OCI-LY7 (cell line): ENCODE results near the gene WRAP73. TPM values are rescaled to one million over a fixed set of nuclear protein-coding genes. Genes with fewer than 3 reads are reported as not detected.
"Not testable (repeated sequence)": the region's sequence is repeated elsewhere in the genome, so short reads cannot be mapped to it uniquely, and the experiment has no call there.

Experiments used
- BruUV-seq: library from RNA; stranded (reverse); fragments of 400-500 nt; replicated peaks from 2 replicates; lab custom pipeline; 2021; lab: Mats Ljungman, UMichigan
- CTCF ChIA-PET: fragments of 300-600 bp; sonication (Branson Sonifier 250); formaldehyde crosslinking; loops from one replicate; lab custom pipeline; 2022; ENCODE audit warnings: antibody characterized with exemption; ENCODE audit not compliant: unreplicated experiment; lab: Charles Lee
- POLR2A ChIA-PET: fragments of 300-600 bp; sonication (Branson Sonifier 250); formaldehyde crosslinking; loops from one replicate; lab custom pipeline; 2022; ENCODE audit warnings: antibody characterized with exemption; lab: Charles Lee
- DNase-seq: peaks from one replicate; pipeline ENCODE4 v3.0.0-alpha.2; 2015; ENCODE audit warnings: low spot score
- H2AFZ ChIP-seq: fragments of 200-600 bp; sonication (generic), shearing (Covaris generic); 2 replicates; pipeline ENCODE4 v1.6.1; 2014; ENCODE audit warnings: mild to moderate bottlenecking, antibody characterized with exemption, low read length, moderate library complexity
- H3K27ac ChIP-seq: fragments of 200-600 bp; sonication (generic); 2 replicates; pipeline ENCODE4 v1.5.1; 2014; ENCODE audit warnings: mixed run types, low read depth, mild to moderate bottlenecking, moderate library complexity, low read length, inconsistent platforms; ENCODE audit not compliant: poor library complexity, severe bottlenecking
- H3K36me3 ChIP-seq: fragments of 200-600 bp; sonication (generic); 2 replicates; pipeline ENCODE4 v1.6.1; 2014; ENCODE audit warnings: mild to moderate bottlenecking, antibody characterized with exemption, low read length, moderate library complexity, mixed read lengths; ENCODE audit not compliant: insufficient read depth
- H3K4me1 ChIP-seq: fragments of 200-600 bp; sonication (generic); 2 replicates; pipeline ENCODE4 v1.5.1; 2014; ENCODE audit warnings: mild to moderate bottlenecking, low read length; ENCODE audit not compliant: insufficient read depth, poor library complexity, severe bottlenecking
- H3K4me2 ChIP-seq: fragments of 200-600 bp; sonication (generic); 2 replicates; pipeline ENCODE4 v1.6.1; 2014; ENCODE audit warnings: mild to moderate bottlenecking, low read length
- H3K4me3 ChIP-seq: fragments of 200-600 bp; sonication (generic); 2 replicates; pipeline ENCODE4 v1.5.1; 2014; ENCODE audit warnings: mild to moderate bottlenecking, low read depth, low read length; ENCODE audit not compliant: poor library complexity, severe bottlenecking
- H3K79me2 ChIP-seq: fragments of 200-600 bp; sonication (generic); 2 replicates; pipeline ENCODE4 v1.6.1; 2016; ENCODE audit warnings: low read depth, mild to moderate bottlenecking, low read length, moderate library complexity, mixed read lengths; ENCODE audit not compliant: insufficient read depth
- H3K9me2 ChIP-seq: fragments of 200-600 bp; sonication (generic); 2 replicates; pipeline ENCODE4 v1.6.1; 2016; ENCODE audit warnings: mild to moderate bottlenecking, low read length, mixed read lengths; ENCODE audit not compliant: insufficient read depth
- H3K9me3 ChIP-seq: fragments of 200-600 bp; sonication (generic); 2 replicates; pipeline ENCODE4 v1.6.1; 2014; ENCODE audit warnings: mild to moderate bottlenecking, mixed run types, low read length, mixed read lengths
- H4K20me1 ChIP-seq: fragments of 200-600 bp; sonication (generic); 2 replicates; pipeline ENCODE4 v1.6.1; 2014; ENCODE audit warnings: mild to moderate bottlenecking, antibody characterized with exemption, low read length, moderate library complexity, mixed read lengths; ENCODE audit not compliant: insufficient read depth
- CTCF ChIP-seq: fragments of 200-600 bp; sonication (generic); conservative IDR thresholded peaks from 2 replicates; pipeline ENCODE4 v1.5.1; 2014; ENCODE audit warnings: mild to moderate bottlenecking, antibody characterized with exemption, low read length, moderate library complexity, mixed read lengths
- EZH2phosphoT487 ChIP-seq: fragments of 200-600 bp; sonication (generic); IDR thresholded peaks from 2 replicates; pipeline ENCODE4 v1.6.1; 2018; ENCODE audit warnings: low read depth, borderline replicate concordance, mild to moderate bottlenecking, mixed run types, antibody characterized with exemption, low read length, moderate library complexity, mixed read lengths
- intact Hi-C: fragments of 100-400 bp; cut with micrococcal nuclease; formaldehyde crosslinking; loops from one replicate; pipeline ENCODE4 v1.10.0; 2022; ENCODE audit not compliant: unreplicated experiment
- total RNA-seq, 2 experiments: library from RNA; depleted of rRNA in 1 of 2; stranded (reverse); fragments of >200 nt in 1 of 2; shearing (Covaris generic) in 1 of 2; gene quantifications; 2 replicates each; pipeline ENCODE4 v1.2.3, GENCODE V29; 2014 to 2022

WRAP73 gene
- total RNA-seq, 2 experiments from 2014 or later: 34.7 to 40.0 TPM

- H3K27ac ChIP-seq, H3K36me3 ChIP-seq, H2AFZ ChIP-seq, H3K4me3 ChIP-seq, H3K4me2 ChIP-seq, H3K9me3 ChIP-seq, H4K20me1 ChIP-seq, BruUV-seq, intact Hi-C loops, H3K79me2 ChIP-seq, H3K9me2 ChIP-seq: not testable (repeated sequence)
- POLR2A ChIA-PET: interaction anchor here (0.7 kb wide), 1 partner anchor 93 kb away, joined by 4 read pairs; no protein-coding TSS in a partner anchor
- peaks cover 19% of the 10 kb centered on the region for H3K4me1 ChIP-seq
- peak; percentile 71 for TF ChIP-seq CTCF
- CTCF ChIA-PET: interaction anchor here (0.6 kb wide), 1 partner anchor 1432 kb away, joined by 3 read pairs; no protein-coding TSS in a partner anchor
- peak; percentile 22 for DNase-seq
Observed at GRCh38 chr1:3621151-3621671, 28.7 kb downstream of the WRAP73 start.

- Histone ChIP-seq H3K36me3 (no peaks in the 10 kb centered on the region), H3K9me2 (no peaks in the 10 kb centered on the region), H3K4me3 (no peak overlapping the region), H2AFZ (no peak overlapping the region), H3K4me2 (no peak overlapping the region), H3K4me1 (peaks cover 15% of the 10 kb centered on the region), H4K20me1 (no peaks in the 10 kb centered on the region), H3K27ac (no peak overlapping the region), H3K79me2 (no peaks in the 10 kb centered on the region), H3K9me3 (no peaks in the 10 kb centered on the region)
- ChIA-PET POLR2A (no interaction called here), CTCF (interaction anchor here (0.6 kb wide), 1 partner anchor 1431 kb away, joined by 3 read pairs; no protein-coding TSS in a partner anchor)
- BruUV-seq: no TSS peak
- intact Hi-C loops: no loop called here
- DNase-seq: no peak
- TF ChIP-seq EZH2phosphoT487 (no peak), CTCF (no peak)
Observed at GRCh38 chr1:3620708-3621107, 29.2 kb downstream of the WRAP73 start.
